Stimulated activated CD8-positive, alpha-beta memory T cell treated with anti-CD3 and anti-CD28 coated beads, Interleukin-4, amount 100 ng/mL, for 1 hour (primary cell): ENCODE measurements around the gene NR2F1.

Source experiments
- DNase-seq, 2 donors: peaks; one replicate each; pipeline ENCODE4 v3.0.0-alpha.2; 2020; ENCODE audit warnings: low read depth in 2 of 2, low spot score in 1 of 2

The NR2F1 gene

DNA sequence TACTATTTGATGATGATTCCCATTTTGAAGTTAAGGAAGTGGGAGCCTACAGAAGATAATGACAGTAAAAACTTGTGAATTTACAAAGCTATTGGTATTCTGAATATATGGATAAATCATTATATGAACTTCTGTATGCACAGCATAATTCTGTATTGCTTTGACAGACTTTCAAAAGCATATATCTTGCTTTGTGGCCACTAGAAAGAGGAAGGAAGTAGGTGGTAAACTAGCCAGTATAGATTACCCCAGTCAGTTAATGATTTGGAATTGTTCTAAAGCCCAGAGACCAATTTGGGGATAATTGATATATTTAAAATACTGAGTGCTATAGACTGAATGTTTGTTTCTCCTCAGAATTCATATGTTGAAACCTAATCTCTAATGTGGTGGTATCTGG lies 53.0 kb downstream of the NR2F1 start:
- DNase-seq, result no peak

DNA sequence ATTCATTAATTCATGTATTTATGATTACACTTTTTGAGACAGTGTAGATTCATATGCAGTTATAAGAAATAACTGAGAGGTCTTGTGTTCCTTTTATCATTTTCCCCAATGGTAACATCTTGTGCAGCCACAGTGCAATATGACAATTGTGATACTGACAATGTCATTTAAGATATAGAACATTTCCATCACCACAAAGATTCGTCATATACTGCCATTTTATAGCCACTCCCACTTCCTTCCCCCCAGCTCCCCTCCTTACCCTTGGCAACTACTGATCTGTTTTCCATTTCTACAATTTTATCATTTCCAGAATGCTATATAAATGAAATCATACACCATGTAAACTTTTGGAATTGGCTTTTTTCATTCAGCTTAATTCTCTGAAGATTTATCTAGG lies 53.8 kb downstream of the NR2F1 start:
- DNase-seq, result no peak

DNA sequence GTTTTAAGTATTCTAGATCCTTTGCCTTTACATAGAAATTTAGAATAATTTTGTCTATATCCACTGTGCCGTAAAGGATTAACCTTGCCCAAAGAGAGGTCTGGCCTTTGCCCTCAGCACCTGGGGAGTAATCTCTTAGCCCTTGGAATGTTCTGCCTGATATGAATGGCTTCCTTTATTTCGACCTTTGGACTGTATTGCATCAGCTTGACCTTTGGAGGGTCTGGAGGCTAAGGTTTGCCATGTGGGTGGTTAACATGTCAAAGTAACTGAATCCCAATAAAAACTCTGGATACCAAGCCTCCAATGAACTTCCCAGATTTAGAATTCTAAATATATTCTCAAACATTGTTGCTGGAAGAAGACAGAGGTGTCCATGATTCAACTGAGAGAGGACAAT lies 54.7 kb downstream of the NR2F1 start:
- DNase-seq, result no peak

DNA sequence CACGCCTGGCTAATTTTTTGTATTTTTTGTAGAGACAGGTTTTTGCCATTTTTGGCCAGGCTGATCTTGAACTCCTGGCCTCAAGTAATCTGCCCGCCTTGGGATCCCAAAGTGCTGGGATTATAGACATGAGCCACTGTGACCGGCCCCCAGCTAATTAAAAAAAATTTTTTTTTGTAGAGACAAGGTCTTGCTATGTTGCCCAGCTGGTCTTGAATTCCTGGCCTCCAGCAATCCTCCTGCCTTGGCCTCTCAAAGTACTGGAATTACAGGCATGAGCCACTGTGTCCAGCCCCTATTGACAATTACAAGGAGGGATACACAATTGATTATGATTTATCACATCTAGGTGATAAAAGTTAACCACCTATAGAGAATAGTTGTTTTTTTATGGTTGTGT lies 59.5 kb downstream of the NR2F1 start:
- DNase-seq, result no peak
